Glomerular endothelial cell (primary cell): ENCODE data around the gene SGO1. TPM values are rescaled to one million over a fixed set of nuclear protein-coding genes. Genes with fewer than 3 reads are reported as not detected.

Experiments used
- DNase-seq: peaks from one replicate; pipeline ENCODE4 v3.0.0-alpha.2; 2011; ENCODE audit warnings: low read depth, low spot score; ENCODE audit errors: extremely low read depth
- total RNA-seq: library from RNA; depleted of rRNA; stranded (reverse); fragments of >200 nt; gene quantifications from 2 replicates; pipeline ENCODE4 v1.2.3, GENCODE V29; 2015

SGO1 gene
- total RNA-seq, 1 donor from 2014 or later: 4.3 TPM

GRCh38 chr3:20160230-20160629 is 25.8 kb downstream of the SGO1 start:
- no peak for DNase-seq

- DNase-seq: no peak
Measured at GRCh38 chr3:20154928-20155327, 31.1 kb downstream of the SGO1 start.

DNA sequence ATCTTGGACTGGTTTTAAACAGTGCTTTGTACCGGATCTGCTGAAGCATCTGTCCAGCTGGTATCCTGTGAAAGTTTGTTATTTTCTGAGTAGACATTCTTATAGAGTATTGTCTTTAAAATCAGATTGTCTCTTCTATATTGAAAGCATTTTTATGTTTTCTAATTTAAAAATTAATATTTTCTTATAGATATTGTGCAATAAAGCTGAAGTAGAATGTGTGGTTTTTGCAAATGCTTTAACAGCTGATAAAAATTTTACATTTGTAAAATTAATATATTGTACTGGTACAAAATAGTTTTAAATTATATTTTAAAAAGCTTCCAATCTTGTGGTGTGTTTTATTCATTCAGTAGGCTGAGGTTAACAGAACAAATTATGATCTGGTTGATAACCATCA is 31.9 kb downstream of the SGO1 start:
- no peak for DNase-seq

- DNase-seq: no peak
Measured at GRCh38 chr3:20148466-20148865, 37.5 kb downstream of the SGO1 start.

GRCh38 chr3:20147361-20147760 is 38.6 kb downstream of the SGO1 start:
- DNase-seq: no peak

- DNase-seq: no peak
Measured at GRCh38 chr3:20146301-20146700, 39.7 kb downstream of the SGO1 start.

GRCh38 chr3:20145874-20146273 is 40.1 kb downstream of the SGO1 start:
- DNase-seq: no peak

DNA sequence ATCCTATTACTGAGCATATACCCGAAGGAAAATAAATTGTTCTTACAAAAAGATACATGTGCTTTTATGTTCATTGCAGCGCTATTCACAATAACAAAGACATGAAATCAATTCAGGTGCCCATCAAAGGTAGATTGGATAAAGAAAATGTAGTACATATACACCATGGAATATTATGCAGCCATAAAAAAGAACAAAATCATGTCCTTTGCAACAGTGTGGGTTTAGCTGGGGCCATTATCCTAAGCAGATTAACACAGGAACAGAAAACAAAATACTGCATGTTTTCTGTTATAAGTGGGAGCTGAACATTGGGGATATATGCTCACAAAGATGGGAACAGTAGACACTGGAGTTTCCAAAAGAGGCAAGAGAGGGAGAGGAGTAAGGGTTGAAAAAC is 42.5 kb downstream of the SGO1 start:
- no peak for DNase-seq

GRCh38 chr3:20142517-20142916 is 43.5 kb downstream of the SGO1 start:
- DNase-seq: no peak

GRCh38 chr3:20141851-20142250 is 44.2 kb downstream of the SGO1 start:
- no peak for DNase-seq

DNA sequence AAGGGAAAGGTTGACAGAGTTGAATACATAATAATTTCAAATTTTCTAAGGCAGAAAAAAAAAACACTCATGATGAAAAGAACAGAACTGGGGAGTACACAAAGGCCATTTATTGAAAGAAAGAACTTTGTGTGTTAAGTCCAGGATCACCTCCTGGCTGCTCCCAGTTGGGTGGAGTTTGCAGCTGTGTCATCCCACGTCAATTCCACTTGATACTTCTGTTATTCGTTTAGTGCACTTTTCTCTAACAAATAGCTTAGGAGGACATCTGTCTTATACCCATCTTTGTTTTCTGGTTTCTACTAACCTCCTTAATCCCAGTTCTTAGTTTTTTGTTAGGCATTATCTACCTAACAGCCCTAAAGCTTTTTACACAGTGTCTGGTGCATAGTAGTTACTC is 44.7 kb downstream of the SGO1 start:
- DNase-seq: no peak

GRCh38 chr3:20140881-20141280 is 45.1 kb downstream of the SGO1 start:
- DNase-seq: no peak

GRCh38 chr3:20137647-20138046 is 48.4 kb downstream of the SGO1 start:
- no peak for DNase-seq

- no peak for DNase-seq
Measured at GRCh38 chr3:20136231-20136630, 49.8 kb downstream of the SGO1 start.

DNA sequence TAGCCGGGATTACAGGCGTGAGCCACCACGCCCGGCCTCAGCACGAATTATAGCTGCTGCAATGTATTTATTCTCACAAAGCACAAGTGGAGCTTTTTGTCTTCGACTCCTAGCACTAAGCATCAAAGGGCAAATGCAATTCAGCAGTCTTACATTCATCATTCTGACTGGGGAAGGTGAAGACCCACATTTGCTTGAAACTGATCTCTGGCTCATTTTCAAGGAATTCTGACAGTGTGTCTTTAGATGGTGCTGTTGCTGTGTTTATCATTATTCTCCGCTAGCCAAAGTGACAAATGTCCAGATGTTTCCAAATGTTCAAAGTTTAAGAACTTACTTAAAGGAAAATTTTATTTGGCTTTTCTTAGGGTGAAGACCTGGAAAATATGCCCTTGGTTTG is 55.9 kb downstream of the SGO1 start:
- DNase-seq: no peak

DNA sequence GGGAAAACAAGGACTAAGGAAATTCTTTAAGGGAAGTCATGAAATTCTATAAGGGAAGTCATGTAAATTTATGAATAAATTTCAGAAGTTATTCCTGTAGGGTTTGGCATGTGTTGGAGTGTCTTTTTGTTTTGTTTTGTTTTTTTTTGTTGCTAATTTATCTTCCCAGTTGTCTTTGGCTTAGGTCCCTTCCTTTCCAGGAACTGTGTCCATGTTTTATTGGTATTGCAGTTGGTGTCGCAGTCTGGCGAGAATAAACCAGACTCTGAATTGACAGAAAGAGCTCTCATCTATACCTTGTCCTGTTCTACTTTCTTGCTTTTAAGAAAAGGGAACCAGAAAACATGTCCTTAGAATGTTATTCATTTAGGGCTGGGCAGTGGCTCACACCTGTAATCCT is 57.6 kb downstream of the SGO1 start:
- no peak for DNase-seq

- DNase-seq: no peak
Measured at GRCh38 chr3:20125897-20126296, 60.1 kb downstream of the SGO1 start.

GRCh38 chr3:20125289-20125688 is 60.7 kb downstream of the SGO1 start:
- no peak for DNase-seq

DNA sequence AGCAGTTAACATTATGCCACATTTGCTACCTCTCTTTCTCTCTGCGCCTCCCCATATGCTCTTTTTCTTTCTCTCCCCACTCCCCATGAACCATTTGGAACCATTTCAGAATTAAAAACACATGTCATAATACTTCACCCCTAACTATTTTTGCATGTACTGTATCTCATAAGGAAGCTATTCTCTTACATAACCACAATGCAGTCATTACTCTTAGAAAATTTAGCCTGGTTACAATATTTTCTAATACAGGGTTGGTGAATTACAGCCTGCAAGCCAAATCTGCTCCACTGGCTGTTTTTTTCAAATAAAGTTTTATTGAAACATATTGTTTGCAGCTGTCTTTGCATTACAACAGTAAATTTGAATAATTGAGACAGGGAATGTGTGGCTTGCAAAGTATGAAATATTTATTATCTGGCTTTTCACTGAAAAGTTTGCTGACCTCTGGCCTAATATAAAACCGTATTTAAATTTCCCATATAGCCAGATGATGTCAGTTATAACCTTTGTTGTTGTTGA is 62.8 kb downstream of the SGO1 start:
- DNase-seq: no peak

DNA sequence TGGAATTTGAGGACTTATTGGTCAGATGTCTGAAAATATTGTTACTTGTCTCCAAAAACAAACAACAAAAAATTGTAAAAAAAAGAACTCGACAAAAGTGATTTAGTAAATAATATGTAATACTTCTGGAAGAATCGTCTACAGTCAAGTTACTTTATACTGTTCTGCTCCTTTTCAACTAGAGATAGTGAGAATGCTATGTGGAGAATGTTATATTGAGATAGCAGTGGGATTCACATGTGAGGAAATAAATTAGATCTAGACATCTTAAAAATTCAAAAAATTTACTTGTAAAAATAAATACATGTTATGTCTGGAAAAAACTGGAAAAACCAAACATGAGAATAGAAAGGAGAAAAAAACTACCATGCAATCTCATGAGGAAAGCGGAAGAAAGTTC is 64.9 kb downstream of the SGO1 start:
- DNase-seq: no peak
